Measurements from ENCODE around the gene PSMD9.

DNA sequence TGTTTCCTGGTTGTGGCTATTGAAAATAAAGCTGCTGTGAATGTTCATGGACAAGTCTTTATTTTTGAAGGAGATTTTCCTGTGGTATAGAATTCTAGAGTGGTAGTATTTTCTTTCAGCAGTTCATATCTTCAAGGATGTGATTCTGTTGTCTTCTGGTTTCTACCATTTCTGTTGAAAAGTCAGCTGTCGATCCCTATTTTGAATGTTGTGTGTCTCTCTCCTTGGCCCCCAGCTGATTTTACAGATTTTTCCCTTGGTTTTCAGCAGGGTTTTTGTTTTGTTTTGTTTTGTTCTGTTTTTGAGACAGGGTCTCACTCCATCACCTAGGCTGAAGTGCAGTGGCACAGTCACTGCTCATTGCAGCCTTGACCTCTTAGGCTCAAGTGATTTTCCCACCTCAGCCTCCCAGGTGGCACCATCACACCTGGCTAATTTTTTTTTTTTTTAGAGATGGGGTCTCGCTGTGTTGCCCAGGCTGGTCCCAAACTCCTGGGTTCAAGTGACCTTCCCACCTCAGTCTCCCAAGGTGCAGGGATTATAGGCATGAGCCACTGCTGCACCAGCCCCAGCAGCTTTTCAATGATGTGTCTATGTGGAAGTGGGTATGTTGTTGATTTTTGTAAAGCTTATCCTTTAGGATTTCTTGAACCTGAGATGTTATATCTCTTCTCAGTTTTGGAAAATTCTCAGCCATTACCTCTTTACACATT is 57.9 kb downstream of the PSMD9 start:
- TF ChIP-seq, protein P1, sequence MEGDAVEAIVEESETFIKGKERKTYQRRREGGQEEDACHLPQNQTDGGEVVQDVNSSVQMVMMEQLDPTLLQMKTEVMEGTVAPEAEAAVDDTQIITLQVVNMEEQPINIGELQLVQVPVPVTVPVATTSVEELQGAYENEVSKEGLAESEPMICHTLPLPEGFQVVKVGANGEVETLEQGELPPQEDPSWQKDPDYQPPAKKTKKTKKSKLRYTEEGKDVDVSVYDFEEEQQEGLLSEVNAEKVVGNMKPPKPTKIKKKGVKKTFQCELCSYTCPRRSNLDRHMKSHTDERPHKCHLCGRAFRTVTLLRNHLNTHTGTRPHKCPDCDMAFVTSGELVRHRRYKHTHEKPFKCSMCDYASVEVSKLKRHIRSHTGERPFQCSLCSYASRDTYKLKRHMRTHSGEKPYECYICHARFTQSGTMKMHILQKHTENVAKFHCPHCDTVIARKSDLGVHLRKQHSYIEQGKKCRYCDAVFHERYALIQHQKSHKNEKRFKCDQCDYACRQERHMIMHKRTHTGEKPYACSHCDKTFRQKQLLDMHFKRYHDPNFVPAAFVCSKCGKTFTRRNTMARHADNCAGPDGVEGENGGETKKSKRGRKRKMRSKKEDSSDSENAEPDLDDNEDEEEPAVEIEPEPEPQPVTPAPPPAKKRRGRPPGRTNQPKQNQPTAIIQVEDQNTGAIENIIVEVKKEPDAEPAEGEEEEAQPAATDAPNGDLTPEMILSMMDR (IDR thresholded peaks at IDR 0.05), result no peak
- no peak for TF ChIP-seq EP300 (IDR thresholded peaks at IDR 0.05)

Measured in ovary (tissue), 3 donors.